ENCODE results near the gene ABR.

DNA sequence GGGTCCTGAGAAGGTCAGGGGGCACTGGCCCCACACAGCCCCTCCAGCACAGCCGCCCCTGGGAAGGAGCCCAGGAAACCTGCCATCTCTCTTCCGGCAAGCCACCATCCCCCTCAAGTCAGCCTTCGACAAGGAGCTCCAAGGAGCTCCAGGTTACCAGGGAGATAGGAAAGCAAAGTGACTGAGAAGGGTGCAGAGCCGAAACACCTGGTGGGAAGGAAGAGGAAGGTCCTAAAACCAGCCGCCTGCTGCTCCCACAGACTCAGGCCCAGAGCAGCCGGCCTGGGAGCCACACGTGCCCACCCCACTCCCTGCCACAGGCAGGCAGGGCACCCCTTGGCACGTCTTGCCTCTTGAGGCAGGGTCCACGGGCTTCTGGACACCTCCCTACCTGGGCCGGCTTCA lies 102.2 kb downstream of the ABR start:
- TF ChIP-seq, protein P1, sequence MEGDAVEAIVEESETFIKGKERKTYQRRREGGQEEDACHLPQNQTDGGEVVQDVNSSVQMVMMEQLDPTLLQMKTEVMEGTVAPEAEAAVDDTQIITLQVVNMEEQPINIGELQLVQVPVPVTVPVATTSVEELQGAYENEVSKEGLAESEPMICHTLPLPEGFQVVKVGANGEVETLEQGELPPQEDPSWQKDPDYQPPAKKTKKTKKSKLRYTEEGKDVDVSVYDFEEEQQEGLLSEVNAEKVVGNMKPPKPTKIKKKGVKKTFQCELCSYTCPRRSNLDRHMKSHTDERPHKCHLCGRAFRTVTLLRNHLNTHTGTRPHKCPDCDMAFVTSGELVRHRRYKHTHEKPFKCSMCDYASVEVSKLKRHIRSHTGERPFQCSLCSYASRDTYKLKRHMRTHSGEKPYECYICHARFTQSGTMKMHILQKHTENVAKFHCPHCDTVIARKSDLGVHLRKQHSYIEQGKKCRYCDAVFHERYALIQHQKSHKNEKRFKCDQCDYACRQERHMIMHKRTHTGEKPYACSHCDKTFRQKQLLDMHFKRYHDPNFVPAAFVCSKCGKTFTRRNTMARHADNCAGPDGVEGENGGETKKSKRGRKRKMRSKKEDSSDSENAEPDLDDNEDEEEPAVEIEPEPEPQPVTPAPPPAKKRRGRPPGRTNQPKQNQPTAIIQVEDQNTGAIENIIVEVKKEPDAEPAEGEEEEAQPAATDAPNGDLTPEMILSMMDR (IDR thresholded peaks at IDR 0.05), result no peak
- no peak for TF ChIP-seq POLR2A (IDR thresholded peaks at IDR 0.05)
